Renal pelvis (tissue), 4 donors: ENCODE data around the gene TMEM255B. TPM values are rescaled to one million over a fixed set of nuclear protein-coding genes. Genes with fewer than 3 reads are reported as not detected.

ENCODE experiments used
- DNase-seq: peaks from one replicate; pipeline ENCODE4 v3.0.0-alpha.2; 2013
- polyA plus RNA-seq, 3 donors: library from polyadenylated mRNA; unstranded; fragments of 120-200 nt; gene quantifications; one replicate each; pipeline ENCODE4 v1.2.1, GENCODE V29; 2013; ENCODE audit not compliant: insufficient read length in 3 of 3

Gene TMEM255B
- polyA plus RNA-seq, 3 donors = 7.1 to 9.5 (median 8.4) TPM

GRCh38 chr13:113845723-113846635 is 87.0 kb downstream of the TMEM255B start:
- no peak for DNase-seq

GRCh38 chr13:113846636-113847318 is 87.8 kb downstream of the TMEM255B start:
- DNase-seq = no peak

GRCh38 chr13:113848020-113848419 is 89.0 kb downstream of the TMEM255B start:
- no peak for DNase-seq

GRCh38 chr13:113848431-113849260 is 89.6 kb downstream of the TMEM255B start:
- no peak for DNase-seq

- DNase-seq = no peak
Measured at GRCh38 chr13:113849546-113849945, 90.5 kb downstream of the TMEM255B start.

GRCh38 chr13:113849981-113850721 is 91.1 kb downstream of the TMEM255B start:
- DNase-seq = no peak

GRCh38 chr13:113850722-113851479 is 91.9 kb downstream of the TMEM255B start:
- DNase-seq = no peak

- no peak for DNase-seq
Measured at GRCh38 chr13:113851480-113851803, 92.4 kb downstream of the TMEM255B start.

GRCh38 chr13:113851826-113852535 is 93.0 kb downstream of the TMEM255B start:
- DNase-seq = no peak

- DNase-seq = no peak
Measured at GRCh38 chr13:113852536-113853517, 93.8 kb downstream of the TMEM255B start.

- no peak for DNase-seq
Measured at GRCh38 chr13:113853518-113854237, 94.7 kb downstream of the TMEM255B start.

GRCh38 chr13:113854238-113855011 is 95.4 kb downstream of the TMEM255B start:
- no peak for DNase-seq

GRCh38 chr13:113855012-113855921 is 96.2 kb downstream of the TMEM255B start:
- DNase-seq = no peak

- DNase-seq = no peak
Measured at GRCh38 chr13:113855931-113856715, 97.1 kb downstream of the TMEM255B start.

GRCh38 chr13:113856716-113857065 is 97.7 kb downstream of the TMEM255B start:
- DNase-seq = no peak
